H1 (cell line): ENCODE results near the gene STK36. TPM values are rescaled to one million over a fixed set of nuclear protein-coding genes. Genes with fewer than 3 reads are reported as not detected.

Experiments
- CHD1 ChIP-seq: IDR thresholded peaks from 2 replicates; pipeline ENCODE4 v1.6.1; 2012; ENCODE audit warnings: low read depth, low read length, improper control_type of control experiment
- POLR2A ChIP-seq, 2 experiments: IDR thresholded peaks; 1 replicate in 1 of 2; 2 replicates in 1 of 2; pipeline ENCODE4 v1.6.1; 2011; ENCODE audit warnings: low read depth in 2 of 2, low read length in 2 of 2, mild to moderate bottlenecking in 2 of 2; ENCODE audit errors: control extremely low read depth in 1 of 2
- SAP30 ChIP-seq: fragments of 300-600 bp; sonication (generic); IDR thresholded peaks from 2 replicates; pipeline ENCODE4 v1.7.1; 2012; ENCODE audit warnings: low read length, moderate library complexity, mild to moderate bottlenecking, inconsistent platforms; ENCODE audit not compliant: insufficient read depth, insufficient replicate concordance
- TAF1 ChIP-seq: IDR thresholded peaks from 2 replicates; pipeline ENCODE4 v1.6.1; 2011; ENCODE audit warnings: mild to moderate bottlenecking, low read depth, low read length
- polyA plus RNA-seq, 7 experiments: library from polyadenylated mRNA; depleted of rRNA in 3 of 7; stranded (reverse) in 5 of 7; unstranded in 2 of 7; fragments of >200 nt in 5 of 7; fragments of 200-250 nt in 2 of 7; gene quantifications; 1 replicate in 5 of 7; 2 replicates in 1 of 7; 4 replicates in 1 of 7; pipeline versions ENCODE4 v1.2.1 to v1.2.3, GENCODE V29; 2011 to 2013; ENCODE audit warnings: missing spikeins in 2 of 7, mixed read lengths in 2 of 7
- total RNA-seq: library from RNA; stranded (reverse); fragmentation: NEBNext Ultra II Directional; extraction: Animal tissue kit (Norgen Biotek cat#: 25700); gene quantifications from 2 replicates; pipeline ENCODE4 v1.2.1, GENCODE V29; 2021
- TF ChIP-seq, protein P1 (sequence below): fragments of 300-600 bp; sonication (generic); IDR thresholded peaks from 2 replicates; pipeline ENCODE4 v1.7.1; 2012; ENCODE audit warnings: low read length, moderate library complexity, mild to moderate bottlenecking, inconsistent platforms; ENCODE audit not compliant: insufficient replicate concordance

The STK36 gene
- total and polyA plus RNA-seq, 2 of the 8 experiments (the other 6 are each of a cell fraction or from before 2014, with no cell fraction given) = 41.4 to 57.6 TPM

DNA sequence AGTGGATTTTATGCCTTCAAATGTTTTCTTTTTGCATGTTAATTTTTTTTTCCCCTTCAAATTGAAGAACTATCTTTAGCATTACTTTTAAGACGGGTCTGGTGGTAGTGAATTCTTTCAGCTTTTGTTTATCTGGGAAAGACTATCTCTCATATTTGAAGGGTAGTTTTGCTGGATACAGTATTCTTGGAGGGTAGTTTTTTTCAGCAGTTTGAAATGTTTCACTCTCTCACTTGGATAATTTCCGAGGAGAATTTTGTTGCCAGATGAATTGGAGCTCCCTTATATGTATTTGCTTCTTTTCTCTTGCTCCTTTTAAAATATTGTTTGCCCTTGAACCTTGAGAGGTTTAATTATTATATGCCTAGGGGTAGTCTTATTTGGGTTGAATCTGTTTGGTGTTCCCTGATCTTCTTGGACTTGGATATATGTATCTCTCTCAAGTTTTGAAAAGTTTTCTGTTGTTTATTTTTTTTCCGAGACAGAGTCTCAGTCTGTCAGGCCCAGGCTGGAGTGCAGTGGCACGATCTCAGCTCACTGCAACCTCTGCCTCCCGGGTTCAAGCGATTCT, 54.2 kb downstream of the STK36 start (continued):
- TF ChIP-seq CHD1 = no peak
- TF ChIP-seq TAF1 = no peak
- TF ChIP-seq, protein P1, sequence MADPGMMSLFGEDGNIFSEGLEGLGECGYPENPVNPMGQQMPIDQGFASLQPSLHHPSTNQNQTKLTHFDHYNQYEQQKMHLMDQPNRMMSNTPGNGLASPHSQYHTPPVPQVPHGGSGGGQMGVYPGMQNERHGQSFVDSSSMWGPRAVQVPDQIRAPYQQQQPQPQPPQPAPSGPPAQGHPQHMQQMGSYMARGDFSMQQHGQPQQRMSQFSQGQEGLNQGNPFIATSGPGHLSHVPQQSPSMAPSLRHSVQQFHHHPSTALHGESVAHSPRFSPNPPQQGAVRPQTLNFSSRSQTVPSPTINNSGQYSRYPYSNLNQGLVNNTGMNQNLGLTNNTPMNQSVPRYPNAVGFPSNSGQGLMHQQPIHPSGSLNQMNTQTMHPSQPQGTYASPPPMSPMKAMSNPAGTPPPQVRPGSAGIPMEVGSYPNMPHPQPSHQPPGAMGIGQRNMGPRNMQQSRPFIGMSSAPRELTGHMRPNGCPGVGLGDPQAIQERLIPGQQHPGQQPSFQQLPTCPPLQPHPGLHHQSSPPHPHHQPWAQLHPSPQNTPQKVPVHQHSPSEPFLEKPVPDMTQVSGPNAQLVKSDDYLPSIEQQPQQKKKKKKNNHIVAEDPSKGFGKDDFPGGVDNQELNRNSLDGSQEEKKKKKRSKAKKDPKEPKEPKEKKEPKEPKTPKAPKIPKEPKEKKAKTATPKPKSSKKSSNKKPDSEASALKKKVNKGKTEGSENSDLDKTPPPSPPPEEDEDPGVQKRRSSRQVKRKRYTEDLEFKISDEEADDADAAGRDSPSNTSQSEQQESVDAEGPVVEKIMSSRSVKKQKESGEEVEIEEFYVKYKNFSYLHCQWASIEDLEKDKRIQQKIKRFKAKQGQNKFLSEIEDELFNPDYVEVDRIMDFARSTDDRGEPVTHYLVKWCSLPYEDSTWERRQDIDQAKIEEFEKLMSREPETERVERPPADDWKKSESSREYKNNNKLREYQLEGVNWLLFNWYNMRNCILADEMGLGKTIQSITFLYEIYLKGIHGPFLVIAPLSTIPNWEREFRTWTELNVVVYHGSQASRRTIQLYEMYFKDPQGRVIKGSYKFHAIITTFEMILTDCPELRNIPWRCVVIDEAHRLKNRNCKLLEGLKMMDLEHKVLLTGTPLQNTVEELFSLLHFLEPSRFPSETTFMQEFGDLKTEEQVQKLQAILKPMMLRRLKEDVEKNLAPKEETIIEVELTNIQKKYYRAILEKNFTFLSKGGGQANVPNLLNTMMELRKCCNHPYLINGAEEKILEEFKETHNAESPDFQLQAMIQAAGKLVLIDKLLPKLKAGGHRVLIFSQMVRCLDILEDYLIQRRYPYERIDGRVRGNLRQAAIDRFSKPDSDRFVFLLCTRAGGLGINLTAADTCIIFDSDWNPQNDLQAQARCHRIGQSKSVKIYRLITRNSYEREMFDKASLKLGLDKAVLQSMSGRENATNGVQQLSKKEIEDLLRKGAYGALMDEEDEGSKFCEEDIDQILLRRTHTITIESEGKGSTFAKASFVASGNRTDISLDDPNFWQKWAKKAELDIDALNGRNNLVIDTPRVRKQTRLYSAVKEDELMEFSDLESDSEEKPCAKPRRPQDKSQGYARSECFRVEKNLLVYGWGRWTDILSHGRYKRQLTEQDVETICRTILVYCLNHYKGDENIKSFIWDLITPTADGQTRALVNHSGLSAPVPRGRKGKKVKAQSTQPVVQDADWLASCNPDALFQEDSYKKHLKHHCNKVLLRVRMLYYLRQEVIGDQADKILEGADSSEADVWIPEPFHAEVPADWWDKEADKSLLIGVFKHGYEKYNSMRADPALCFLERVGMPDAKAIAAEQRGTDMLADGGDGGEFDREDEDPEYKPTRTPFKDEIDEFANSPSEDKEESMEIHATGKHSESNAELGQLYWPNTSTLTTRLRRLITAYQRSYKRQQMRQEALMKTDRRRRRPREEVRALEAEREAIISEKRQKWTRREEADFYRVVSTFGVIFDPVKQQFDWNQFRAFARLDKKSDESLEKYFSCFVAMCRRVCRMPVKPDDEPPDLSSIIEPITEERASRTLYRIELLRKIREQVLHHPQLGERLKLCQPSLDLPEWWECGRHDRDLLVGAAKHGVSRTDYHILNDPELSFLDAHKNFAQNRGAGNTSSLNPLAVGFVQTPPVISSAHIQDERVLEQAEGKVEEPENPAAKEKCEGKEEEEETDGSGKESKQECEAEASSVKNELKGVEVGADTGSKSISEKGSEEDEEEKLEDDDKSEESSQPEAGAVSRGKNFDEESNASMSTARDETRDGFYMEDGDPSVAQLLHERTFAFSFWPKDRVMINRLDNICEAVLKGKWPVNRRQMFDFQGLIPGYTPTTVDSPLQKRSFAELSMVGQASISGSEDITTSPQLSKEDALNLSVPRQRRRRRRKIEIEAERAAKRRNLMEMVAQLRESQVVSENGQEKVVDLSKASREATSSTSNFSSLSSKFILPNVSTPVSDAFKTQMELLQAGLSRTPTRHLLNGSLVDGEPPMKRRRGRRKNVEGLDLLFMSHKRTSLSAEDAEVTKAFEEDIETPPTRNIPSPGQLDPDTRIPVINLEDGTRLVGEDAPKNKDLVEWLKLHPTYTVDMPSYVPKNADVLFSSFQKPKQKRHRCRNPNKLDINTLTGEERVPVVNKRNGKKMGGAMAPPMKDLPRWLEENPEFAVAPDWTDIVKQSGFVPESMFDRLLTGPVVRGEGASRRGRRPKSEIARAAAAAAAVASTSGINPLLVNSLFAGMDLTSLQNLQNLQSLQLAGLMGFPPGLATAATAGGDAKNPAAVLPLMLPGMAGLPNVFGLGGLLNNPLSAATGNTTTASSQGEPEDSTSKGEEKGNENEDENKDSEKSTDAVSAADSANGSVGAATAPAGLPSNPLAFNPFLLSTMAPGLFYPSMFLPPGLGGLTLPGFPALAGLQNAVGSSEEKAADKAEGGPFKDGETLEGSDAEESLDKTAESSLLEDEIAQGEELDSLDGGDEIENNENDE = no peak
- TF ChIP-seq SAP30 = no peak
- TF ChIP-seq POLR2A (IDR thresholded peaks at IDR 0.05; ENCODE audit: control extremely low read depth in 1 of 2, low read depth in 2 of 2, low read length in 2 of 2) = no peak
